GM12878 (cell line): ENCODE measurements around the gene HTR6. TPM values are rescaled to one million over a fixed set of nuclear protein-coding genes. Genes with fewer than 3 reads are reported as not detected.

ENCODE experiments used
- ATF3 ChIP-seq: IDR thresholded peaks from 2 replicates; pipeline ENCODE4 v1.6.1; 2011; ENCODE audit warnings: low read depth, mild to moderate bottlenecking, low read length, moderate library complexity, borderline replicate concordance; ENCODE audit errors: extremely low read depth
- BCLAF1 ChIP-seq: fragments of 450-650 bp; IDR thresholded peaks from 2 replicates; pipeline ENCODE4 v1.6.1; 2017; ENCODE audit warnings: antibody characterized with exemption, mild to moderate bottlenecking, moderate library complexity
- BMI1 ChIP-seq: fragments of 450-650 bp; IDR thresholded peaks from 2 replicates; pipeline ENCODE4 v1.6.1; 2016; ENCODE audit warnings: mild to moderate bottlenecking, moderate library complexity, borderline replicate concordance
- BRCA1 ChIP-seq: IDR thresholded peaks from 2 replicates; pipeline ENCODE4 v1.6.1; 2011; ENCODE audit warnings: low read depth, low read length, improper control_type of control experiment
- CBFB ChIP-seq: IDR thresholded peaks from 2 replicates; pipeline ENCODE4 v1.6.1; 2016; ENCODE audit warnings: antibody characterized with exemption, low read depth
- CBX3 ChIP-seq: fragments of 200-600 bp; sonication (generic); IDR thresholded peaks from 2 replicates; pipeline ENCODE4 v1.6.1; 2016; ENCODE audit warnings: low read depth, borderline replicate concordance
- DPF2 ChIP-seq: fragments of 450-650 bp; IDR thresholded peaks from 2 replicates; pipeline ENCODE4 v1.6.1; 2017; ENCODE audit warnings: mild to moderate bottlenecking
- EP300 ChIP-seq, 2 experiments: fragments of 150-350 bp in 1 of 2; IDR thresholded peaks; 2 replicates each; pipeline ENCODE4 v1.6.1; 2011 to 2012; ENCODE audit warnings: low read depth in 2 of 2, low read length in 2 of 2, borderline replicate concordance in 1 of 2, improper control_type of control experiment in 1 of 2, inconsistent platforms in 1 of 2; ENCODE audit not compliant: control insufficient read depth in 1 of 2
- ESRRA ChIP-seq: IDR thresholded peaks from 2 replicates; pipeline ENCODE4 v1.6.1; 2012; ENCODE audit warnings: mild to moderate bottlenecking, low read length, improper control_type of control experiment
- HDGF ChIP-seq: fragments of 450-650 bp; IDR thresholded peaks from 2 replicates; pipeline ENCODE4 v1.6.1; 2016; ENCODE audit warnings: antibody characterized with exemption
- LARP7 ChIP-seq: fragments of 450-650 bp; IDR thresholded peaks from 2 replicates; pipeline ENCODE4 v1.6.1; 2017; ENCODE audit warnings: mild to moderate bottlenecking
- MEF2A ChIP-seq: IDR thresholded peaks from 2 replicates; pipeline ENCODE4 v1.6.1; 2011; ENCODE audit warnings: low read depth, mild to moderate bottlenecking, low read length, moderate library complexity; ENCODE audit not compliant: insufficient read depth
- MYC ChIP-seq: IDR thresholded peaks from 2 replicates; pipeline ENCODE4 v1.6.1; 2011; ENCODE audit warnings: mild to moderate bottlenecking, low read length, moderate library complexity, inconsistent platforms; ENCODE audit not compliant: insufficient read depth, insufficient replicate concordance, insufficient read length, severe bottlenecking
- NFIC ChIP-seq: IDR thresholded peaks from 2 replicates; pipeline ENCODE4 v1.6.1; 2012; ENCODE audit warnings: low read depth, mild to moderate bottlenecking, inconsistent platforms, low read length, moderate library complexity
- NRF1 ChIP-seq: conservative IDR thresholded peaks from 2 replicates; pipeline ENCODE4 v1.6.1; 2011; ENCODE audit warnings: mild to moderate bottlenecking, low read depth, low read length, improper control_type of control experiment
- RAD21 ChIP-seq: IDR thresholded peaks from 2 replicates; pipeline ENCODE4 v1.6.1; 2011; ENCODE audit warnings: mild to moderate bottlenecking, low read depth, low read length, moderate library complexity; ENCODE audit not compliant: insufficient read depth
- RAD51 ChIP-seq: fragments of 450-650 bp; IDR thresholded peaks from 2 replicates; pipeline ENCODE4 v1.6.1; 2016; ENCODE audit warnings: moderate library complexity, mild to moderate bottlenecking, inconsistent platforms
- RBBP5 ChIP-seq: fragments of 200-600 bp; sonication (generic); conservative IDR thresholded peaks from 2 replicates; pipeline ENCODE4 v1.6.1; 2016
- RUNX3 ChIP-seq: IDR thresholded peaks from 2 replicates; pipeline ENCODE4 v1.6.1; 2012; ENCODE audit warnings: low read length, inconsistent platforms
- SIX5 ChIP-seq: IDR thresholded peaks from 2 replicates; pipeline ENCODE4 v1.6.1; 2011; ENCODE audit warnings: mild to moderate bottlenecking, low read depth, low read length, moderate library complexity; ENCODE audit not compliant: severe bottlenecking
- SREBF2 ChIP-seq: IDR thresholded peaks from 2 replicates; pipeline ENCODE4 v1.6.1; 2012; ENCODE audit warnings: mild to moderate bottlenecking, low read length
- TAF1 ChIP-seq: IDR thresholded peaks from 2 replicates; pipeline ENCODE4 v1.6.1; 2011; ENCODE audit warnings: mild to moderate bottlenecking, low read depth, low read length, borderline replicate concordance
- TCF7 ChIP-seq: IDR thresholded peaks from 2 replicates; pipeline ENCODE4 v1.6.1; 2014; ENCODE audit warnings: antibody characterized with exemption, borderline replicate concordance
- YBX1 ChIP-seq: fragments of 450-650 bp; IDR thresholded peaks from 2 replicates; pipeline ENCODE4 v1.6.1; 2016; ENCODE audit warnings: antibody characterized with exemption
- ZBTB11 ChIP-seq: fragments of 450-650 bp; formaldehyde crosslinking; IDR thresholded peaks from 2 replicates; pipeline ENCODE4 v1.5.0; 2022; ENCODE audit warnings: mild to moderate bottlenecking, missing genetic modification characterization
- ZSCAN29 ChIP-seq: fragments of 450-650 bp; IDR thresholded peaks from 2 replicates; pipeline ENCODE4 v1.6.1; 2017; ENCODE audit warnings: mild to moderate bottlenecking, moderate library complexity
- polyA plus RNA-seq, 11 experiments: library from polyadenylated mRNA; depleted of rRNA in 4 of 11; unstranded in 6 of 11; stranded (reverse) in 5 of 11; fragments of >200 nt; fragmentation: Nextera tagmentation in 4 of 11; fragmentation: Illumina TruSeq in 1 of 11; extraction: Ambion mirVana in 4 of 11; extraction: Trizol in 1 of 11; gene quantifications; 1 replicate in 1 of 11; 2 replicates in 10 of 11; pipeline versions ENCODE4 v1.2.1 to v1.2.3, GENCODE V29; 2011 to 2016; ENCODE audit warnings: inconsistent platforms in 2 of 11, missing spikeins in 2 of 11, low read depth in 1 of 11
- total RNA-seq, 4 experiments: library from RNA; depleted of rRNA in 3 of 4; stranded (reverse); fragments of >200 nt in 3 of 4; fragmentation: Illumina TruSeq in 1 of 4; extraction: Trizol in 1 of 4; gene quantifications; 2 replicates each; pipeline versions ENCODE4 v1.2.1 to v1.2.3, GENCODE V29; 2013 to 2021

The HTR6 gene
- total and polyA plus RNA-seq, 10 of the 15 experiments (the other 5 are each of a cell fraction or from before 2014, with no cell fraction given) = 0.03 to 5.3 (median 1.7) TPM; not detected in 2

DNA sequence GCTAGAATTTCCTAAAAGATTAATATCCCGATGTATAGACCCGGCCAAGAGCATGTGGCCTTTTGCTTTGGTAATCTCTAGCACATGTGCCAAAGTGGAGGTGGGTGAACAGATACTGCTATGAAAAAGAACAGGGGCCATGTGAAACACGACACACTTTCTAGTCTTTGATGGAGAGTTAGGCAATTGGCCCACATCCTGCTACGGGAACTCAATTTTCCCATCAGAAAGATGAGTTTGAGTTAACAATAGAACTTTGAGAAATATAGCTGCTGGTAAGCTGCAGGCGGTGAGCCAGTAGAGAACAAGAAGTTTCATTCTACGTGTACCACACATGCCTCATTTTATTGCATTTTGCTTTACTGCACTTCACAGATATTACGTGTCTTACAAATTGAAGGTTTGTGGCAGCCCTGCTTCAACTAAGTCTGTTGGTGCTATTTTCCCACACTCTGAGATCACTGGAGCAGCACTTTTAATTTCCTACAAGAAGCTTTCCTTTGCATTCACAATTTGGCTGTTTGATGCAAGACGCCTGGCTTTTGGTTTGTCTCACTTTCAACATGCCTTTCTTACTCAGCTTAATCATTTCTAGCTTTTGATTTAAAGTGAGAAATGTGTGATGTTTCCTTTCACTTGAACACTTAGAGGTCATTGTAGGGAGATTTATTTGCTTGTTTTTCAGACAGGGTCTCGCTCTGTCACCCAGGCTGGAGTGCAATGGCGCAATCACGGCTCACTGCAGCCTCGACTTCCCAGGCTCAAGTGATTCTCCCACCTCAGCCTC is 46.3 kb downstream of the HTR6 start (continued):
- TF ChIP-seq BCLAF1 (no peak), LARP7 (no peak), BRCA1 (no peak), TCF7 (peak; percentile 60), YBX1 (no peak), DPF2 (peak; percentile 77; the same call in 1 of the 2 replicates), NFIC (peak; percentile 78), RBBP5 (no peak), TAF1 (no peak), EP300 (IDR thresholded peaks at IDR 0.05; ENCODE audit: borderline replicate concordance in 1 of 2, control insufficient read depth in 1 of 2, low read depth in 2 of 2, low read length in 2 of 2) (no peak), RAD21 (no peak), NRF1 (no peak), ZSCAN29 (no peak), BMI1 (no peak), ATF3 (no peak), MYC (no peak), MEF2A (peak; percentile 34; the same call in 1 of the 2 replicates), SREBF2 (no peak), ZBTB11 (CRISPR knock-in tag) (no peak), ESRRA (no peak), CBFB (no peak), SIX5 (no peak), RAD51 (0 out of 2 replicates have a peak, but pooled peaks have one; percentile 57), RUNX3 (peak; percentile 53; the same call in 1 of the 2 replicates), CBX3 (no peak), HDGF (no peak)
